Measurements from ENCODE around the gene HTT. TPM values are rescaled to one million over a fixed set of nuclear protein-coding genes. Genes with fewer than 3 reads are reported as not detected.

HTT gene
- total RNA-seq, 4 donors from 2014 or later = 37.6 to 78.7 (median 56.3) TPM

DNA sequence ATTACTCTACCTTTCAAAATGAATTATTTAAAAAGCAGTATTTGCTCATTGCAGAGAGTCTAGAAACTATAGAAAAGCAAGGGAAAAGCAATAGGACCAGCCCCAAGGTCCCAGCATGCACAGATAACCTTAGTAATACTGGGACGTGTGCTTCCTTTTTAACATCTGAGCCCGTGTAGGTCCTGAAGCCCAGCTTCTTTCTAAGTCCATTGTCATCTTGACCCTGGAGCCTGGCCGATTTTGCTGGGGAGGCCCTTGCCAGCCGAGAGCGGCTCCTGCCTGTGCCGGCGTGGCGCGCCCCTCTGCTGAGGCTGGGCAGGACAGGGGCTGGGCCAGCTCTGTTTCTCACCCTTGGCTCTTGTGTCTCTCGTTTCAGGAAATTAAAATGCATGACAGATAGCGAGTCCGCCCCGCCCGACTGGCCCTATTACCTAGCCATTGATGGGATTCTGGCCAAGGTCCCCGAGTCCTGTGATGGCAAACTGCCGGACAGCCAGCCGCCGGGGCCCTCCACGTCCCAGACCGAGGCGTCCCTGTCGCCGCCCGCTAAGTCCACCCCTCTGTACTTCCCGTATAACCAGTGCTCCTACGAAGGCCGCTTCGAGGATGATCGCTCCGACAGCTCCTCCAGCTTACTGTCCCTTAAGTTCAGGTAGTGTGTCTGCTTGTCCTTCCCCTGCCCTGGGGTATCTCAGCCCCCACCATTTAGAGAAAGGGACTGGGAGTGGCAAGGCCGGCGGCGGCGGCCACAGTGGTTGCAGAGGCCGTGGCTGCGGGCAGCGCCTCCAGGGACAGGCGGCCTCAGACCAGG lies 178.6 kb downstream of the HTT start:
- TF ChIP-seq, protein P1, sequence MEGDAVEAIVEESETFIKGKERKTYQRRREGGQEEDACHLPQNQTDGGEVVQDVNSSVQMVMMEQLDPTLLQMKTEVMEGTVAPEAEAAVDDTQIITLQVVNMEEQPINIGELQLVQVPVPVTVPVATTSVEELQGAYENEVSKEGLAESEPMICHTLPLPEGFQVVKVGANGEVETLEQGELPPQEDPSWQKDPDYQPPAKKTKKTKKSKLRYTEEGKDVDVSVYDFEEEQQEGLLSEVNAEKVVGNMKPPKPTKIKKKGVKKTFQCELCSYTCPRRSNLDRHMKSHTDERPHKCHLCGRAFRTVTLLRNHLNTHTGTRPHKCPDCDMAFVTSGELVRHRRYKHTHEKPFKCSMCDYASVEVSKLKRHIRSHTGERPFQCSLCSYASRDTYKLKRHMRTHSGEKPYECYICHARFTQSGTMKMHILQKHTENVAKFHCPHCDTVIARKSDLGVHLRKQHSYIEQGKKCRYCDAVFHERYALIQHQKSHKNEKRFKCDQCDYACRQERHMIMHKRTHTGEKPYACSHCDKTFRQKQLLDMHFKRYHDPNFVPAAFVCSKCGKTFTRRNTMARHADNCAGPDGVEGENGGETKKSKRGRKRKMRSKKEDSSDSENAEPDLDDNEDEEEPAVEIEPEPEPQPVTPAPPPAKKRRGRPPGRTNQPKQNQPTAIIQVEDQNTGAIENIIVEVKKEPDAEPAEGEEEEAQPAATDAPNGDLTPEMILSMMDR (IDR thresholded peaks at IDR 0.05) = no peak
- no peak for DNase-seq (ENCODE audit: low spot score)
- no peak for ATAC-seq (ENCODE audit: low FRiP score)

- ATAC-seq (ENCODE audit: low FRiP score) (no peak), DNase-seq (ENCODE audit: low spot score) (peak; percentile 8)
Measured at GRCh38 chr4:3253808-3254207, 179.3 kb downstream of the HTT start.

DNA sequence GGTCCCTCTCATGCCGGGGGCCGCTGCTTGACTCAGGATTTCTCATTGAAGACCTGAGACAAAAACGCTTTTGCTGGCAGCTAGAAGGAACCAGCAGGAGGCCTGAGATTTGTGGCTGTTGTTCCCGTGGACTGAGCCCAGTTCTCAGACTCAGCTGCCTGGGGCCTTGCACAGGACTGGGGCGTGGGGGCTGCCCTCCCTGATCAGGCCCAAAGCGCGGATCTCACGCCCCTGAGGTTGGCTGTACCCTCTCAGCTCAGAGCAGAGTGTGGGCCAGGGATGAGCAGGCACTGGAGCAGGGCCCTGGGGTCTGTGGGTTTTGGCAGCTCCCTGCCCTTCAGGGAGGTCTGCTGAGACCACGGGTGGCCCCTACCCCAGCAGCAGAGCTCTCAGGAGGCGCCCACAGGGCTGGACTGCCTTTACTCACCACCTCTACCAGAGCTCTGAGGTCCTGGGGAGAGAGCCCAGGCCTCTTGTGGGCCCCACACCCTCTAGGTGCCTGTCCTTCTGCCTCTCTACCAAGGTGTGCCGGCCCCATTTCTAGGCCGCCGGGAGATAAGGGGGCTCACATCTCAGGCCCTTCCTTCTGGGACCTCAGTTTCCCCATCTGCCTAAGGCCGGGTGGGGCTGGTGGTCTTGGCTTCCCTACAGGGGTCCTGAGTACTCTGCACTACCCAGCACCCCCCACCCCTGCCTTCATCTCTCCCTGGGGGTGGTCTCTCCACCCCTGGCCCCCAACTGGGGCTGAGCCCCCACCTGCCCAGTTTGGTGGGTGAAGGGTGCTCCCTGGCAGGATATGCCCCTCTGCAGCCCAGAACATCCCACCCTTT lies 180.0 kb downstream of the HTT start:
- TF ChIP-seq, protein P1 (IDR thresholded peaks at IDR 0.05) = no peak
- ATAC-seq (ENCODE audit: low FRiP score) = no peak
- DNase-seq (ENCODE audit: low spot score) = peak; percentile 5

More at GRCh38 chr4:3253808-3254207, 179.3 kb downstream of the HTT start:
- TF ChIP-seq, protein P1 (IDR thresholded peaks at IDR 0.05) = no peak

- TF ChIP-seq, protein P1 (IDR thresholded peaks at IDR 0.05) = no peak
- ATAC-seq (ENCODE audit: low FRiP score) (no peak), DNase-seq (ENCODE audit: low spot score) (peak; percentile 14)
Measured at GRCh38 chr4:3255611-3256186, 181.2 kb downstream of the HTT start.

DNA sequence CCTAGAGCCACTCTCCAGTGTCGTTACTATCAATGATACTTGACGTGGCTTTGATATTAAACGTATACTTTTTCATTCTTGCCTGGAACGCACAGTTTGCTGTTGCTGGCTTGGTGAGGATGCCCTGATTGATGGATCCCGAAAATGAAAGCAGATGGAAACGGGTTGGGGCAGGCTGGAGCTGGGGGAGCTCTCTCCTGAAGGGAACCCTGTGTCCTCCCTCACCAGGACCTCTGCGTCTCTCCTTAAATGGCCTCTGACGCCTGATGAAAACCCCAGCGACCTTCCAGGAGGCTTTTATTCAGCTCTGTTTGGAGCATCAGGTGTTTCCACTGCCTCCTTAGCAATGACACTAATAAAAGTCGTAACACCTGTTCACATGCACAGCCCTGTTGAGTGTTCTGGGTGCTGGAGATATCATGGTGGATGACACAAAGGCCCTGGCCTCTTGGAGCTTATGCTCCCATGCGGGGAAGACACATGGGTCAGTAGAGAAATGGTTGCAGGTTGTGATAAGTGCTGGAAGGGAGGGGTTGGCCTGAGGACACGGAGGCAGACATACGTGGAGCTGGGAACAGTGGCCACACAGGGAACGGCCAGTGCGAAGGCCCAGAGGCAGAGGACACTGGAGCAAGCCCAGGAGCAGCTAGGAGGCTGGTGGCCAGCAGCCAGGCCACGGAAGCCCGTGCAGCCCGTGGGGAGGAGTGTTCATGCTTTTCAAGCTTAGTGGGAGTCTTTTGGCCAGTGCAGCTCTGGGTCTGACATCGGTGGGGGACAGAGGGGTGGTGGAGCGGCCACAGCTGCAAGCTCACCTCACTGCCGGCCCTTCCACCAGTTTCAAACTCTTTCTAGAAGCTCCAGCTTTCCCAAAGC lies 182.0 kb downstream of the HTT start:
- DNase-seq (ENCODE audit: low spot score) = peak; percentile 6
- ATAC-seq (ENCODE audit: low FRiP score) = no peak

More for the DNA sequence above, 182.0 kb downstream of the HTT start:
- TF ChIP-seq, protein P1 (IDR thresholded peaks at IDR 0.05) = no peak

Data from omental fat pad (tissue), 4 donors.